Measurements from ENCODE around the gene TSC22D2. TPM values are rescaled to one million over a fixed set of nuclear protein-coding genes. Genes with fewer than 3 reads are reported as not detected.

Gene TSC22D2
- total and polyA plus RNA-seq, 2 of the 8 experiments (the other 6 are each of a cell fraction or from before 2014, with no cell fraction given) = 3.4 to 27.6 TPM

DNA sequence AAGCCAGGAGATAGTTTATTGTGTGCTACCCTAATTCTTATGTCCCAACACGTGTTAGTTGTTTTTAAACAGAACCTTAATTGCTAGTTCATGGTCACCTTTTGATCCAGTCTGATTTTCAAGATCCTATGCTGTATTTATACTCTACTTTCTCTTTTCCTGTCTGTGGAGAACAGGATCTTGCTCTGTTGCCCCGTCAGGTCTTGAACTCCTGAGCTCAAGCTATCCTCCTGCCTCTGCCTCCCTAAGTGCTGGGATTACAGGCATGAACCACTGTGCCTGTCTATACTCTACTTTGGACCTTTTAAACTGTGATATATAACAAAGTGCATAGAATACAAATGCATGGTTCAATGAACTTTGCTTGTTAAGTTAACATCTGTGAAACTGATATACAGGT, 44.7 kb upstream of the TSC22D2 start (continued):
- TF ChIP-seq, protein P1, sequence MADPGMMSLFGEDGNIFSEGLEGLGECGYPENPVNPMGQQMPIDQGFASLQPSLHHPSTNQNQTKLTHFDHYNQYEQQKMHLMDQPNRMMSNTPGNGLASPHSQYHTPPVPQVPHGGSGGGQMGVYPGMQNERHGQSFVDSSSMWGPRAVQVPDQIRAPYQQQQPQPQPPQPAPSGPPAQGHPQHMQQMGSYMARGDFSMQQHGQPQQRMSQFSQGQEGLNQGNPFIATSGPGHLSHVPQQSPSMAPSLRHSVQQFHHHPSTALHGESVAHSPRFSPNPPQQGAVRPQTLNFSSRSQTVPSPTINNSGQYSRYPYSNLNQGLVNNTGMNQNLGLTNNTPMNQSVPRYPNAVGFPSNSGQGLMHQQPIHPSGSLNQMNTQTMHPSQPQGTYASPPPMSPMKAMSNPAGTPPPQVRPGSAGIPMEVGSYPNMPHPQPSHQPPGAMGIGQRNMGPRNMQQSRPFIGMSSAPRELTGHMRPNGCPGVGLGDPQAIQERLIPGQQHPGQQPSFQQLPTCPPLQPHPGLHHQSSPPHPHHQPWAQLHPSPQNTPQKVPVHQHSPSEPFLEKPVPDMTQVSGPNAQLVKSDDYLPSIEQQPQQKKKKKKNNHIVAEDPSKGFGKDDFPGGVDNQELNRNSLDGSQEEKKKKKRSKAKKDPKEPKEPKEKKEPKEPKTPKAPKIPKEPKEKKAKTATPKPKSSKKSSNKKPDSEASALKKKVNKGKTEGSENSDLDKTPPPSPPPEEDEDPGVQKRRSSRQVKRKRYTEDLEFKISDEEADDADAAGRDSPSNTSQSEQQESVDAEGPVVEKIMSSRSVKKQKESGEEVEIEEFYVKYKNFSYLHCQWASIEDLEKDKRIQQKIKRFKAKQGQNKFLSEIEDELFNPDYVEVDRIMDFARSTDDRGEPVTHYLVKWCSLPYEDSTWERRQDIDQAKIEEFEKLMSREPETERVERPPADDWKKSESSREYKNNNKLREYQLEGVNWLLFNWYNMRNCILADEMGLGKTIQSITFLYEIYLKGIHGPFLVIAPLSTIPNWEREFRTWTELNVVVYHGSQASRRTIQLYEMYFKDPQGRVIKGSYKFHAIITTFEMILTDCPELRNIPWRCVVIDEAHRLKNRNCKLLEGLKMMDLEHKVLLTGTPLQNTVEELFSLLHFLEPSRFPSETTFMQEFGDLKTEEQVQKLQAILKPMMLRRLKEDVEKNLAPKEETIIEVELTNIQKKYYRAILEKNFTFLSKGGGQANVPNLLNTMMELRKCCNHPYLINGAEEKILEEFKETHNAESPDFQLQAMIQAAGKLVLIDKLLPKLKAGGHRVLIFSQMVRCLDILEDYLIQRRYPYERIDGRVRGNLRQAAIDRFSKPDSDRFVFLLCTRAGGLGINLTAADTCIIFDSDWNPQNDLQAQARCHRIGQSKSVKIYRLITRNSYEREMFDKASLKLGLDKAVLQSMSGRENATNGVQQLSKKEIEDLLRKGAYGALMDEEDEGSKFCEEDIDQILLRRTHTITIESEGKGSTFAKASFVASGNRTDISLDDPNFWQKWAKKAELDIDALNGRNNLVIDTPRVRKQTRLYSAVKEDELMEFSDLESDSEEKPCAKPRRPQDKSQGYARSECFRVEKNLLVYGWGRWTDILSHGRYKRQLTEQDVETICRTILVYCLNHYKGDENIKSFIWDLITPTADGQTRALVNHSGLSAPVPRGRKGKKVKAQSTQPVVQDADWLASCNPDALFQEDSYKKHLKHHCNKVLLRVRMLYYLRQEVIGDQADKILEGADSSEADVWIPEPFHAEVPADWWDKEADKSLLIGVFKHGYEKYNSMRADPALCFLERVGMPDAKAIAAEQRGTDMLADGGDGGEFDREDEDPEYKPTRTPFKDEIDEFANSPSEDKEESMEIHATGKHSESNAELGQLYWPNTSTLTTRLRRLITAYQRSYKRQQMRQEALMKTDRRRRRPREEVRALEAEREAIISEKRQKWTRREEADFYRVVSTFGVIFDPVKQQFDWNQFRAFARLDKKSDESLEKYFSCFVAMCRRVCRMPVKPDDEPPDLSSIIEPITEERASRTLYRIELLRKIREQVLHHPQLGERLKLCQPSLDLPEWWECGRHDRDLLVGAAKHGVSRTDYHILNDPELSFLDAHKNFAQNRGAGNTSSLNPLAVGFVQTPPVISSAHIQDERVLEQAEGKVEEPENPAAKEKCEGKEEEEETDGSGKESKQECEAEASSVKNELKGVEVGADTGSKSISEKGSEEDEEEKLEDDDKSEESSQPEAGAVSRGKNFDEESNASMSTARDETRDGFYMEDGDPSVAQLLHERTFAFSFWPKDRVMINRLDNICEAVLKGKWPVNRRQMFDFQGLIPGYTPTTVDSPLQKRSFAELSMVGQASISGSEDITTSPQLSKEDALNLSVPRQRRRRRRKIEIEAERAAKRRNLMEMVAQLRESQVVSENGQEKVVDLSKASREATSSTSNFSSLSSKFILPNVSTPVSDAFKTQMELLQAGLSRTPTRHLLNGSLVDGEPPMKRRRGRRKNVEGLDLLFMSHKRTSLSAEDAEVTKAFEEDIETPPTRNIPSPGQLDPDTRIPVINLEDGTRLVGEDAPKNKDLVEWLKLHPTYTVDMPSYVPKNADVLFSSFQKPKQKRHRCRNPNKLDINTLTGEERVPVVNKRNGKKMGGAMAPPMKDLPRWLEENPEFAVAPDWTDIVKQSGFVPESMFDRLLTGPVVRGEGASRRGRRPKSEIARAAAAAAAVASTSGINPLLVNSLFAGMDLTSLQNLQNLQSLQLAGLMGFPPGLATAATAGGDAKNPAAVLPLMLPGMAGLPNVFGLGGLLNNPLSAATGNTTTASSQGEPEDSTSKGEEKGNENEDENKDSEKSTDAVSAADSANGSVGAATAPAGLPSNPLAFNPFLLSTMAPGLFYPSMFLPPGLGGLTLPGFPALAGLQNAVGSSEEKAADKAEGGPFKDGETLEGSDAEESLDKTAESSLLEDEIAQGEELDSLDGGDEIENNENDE (IDR thresholded peaks at IDR 0.05; ENCODE audit: insufficient replicate concordance, low read length) = no peak
- TF ChIP-seq RAD21 (IDR thresholded peaks at IDR 0.05 in 1 of 2, conservative IDR thresholded peaks at IDR 0.05 in 1 of 2; ENCODE audit: low read depth in 2 of 2, low read length in 2 of 2) = no peak
- no peak for TF ChIP-seq RXRA (IDR thresholded peaks at IDR 0.05; ENCODE audit: insufficient read depth, low read depth, low read length)
- no peak for TF ChIP-seq ASH2L (IDR thresholded peaks at IDR 0.05; ENCODE audit: low read length)
- TF ChIP-seq HDAC6 (IDR thresholded peaks at IDR 0.05; ENCODE audit: low read depth, low read length) = no peak
- no peak for TF ChIP-seq SIRT6 (IDR thresholded peaks at IDR 0.05; ENCODE audit: low read length)
- TF ChIP-seq SIX5 (IDR thresholded peaks at IDR 0.05; ENCODE audit: low read depth, low read length) = no peak
- TF ChIP-seq NANOG (IDR thresholded peaks at IDR 0.05; ENCODE audit: insufficient read depth, low read depth, low read length, poor library complexity, severe bottlenecking) = no peak
- TF ChIP-seq CREB1 (IDR thresholded peaks at IDR 0.05) = no peak
- TF ChIP-seq HDAC2 (IDR thresholded peaks at IDR 0.05; ENCODE audit: borderline replicate concordance in 1 of 2, low read depth in 2 of 2, low read length in 2 of 2) = no peak
- TF ChIP-seq MAX (IDR thresholded peaks at IDR 0.05) = no peak

Data from H1 (cell line).